DND-41 (cell line): Measurements from ENCODE around the gene LAX1.

ENCODE experiments used
- ATAC-seq: fragments of 200-7000 bp; cut with Tn5 transposase; 3 replicates; pipeline ENCODE4 v1.9.1; 2021; ENCODE audit warnings: low read depth; ENCODE audit not compliant: insufficient read depth
- DNase-seq: peaks from one replicate; pipeline ENCODE4 v3.0.0-alpha.2; 2020
- H2AFZ ChIP-seq: 2 replicates; pipeline ENCODE4 v1.6.0; 2012; ENCODE audit warnings: low read depth, low read length
- H3K27ac ChIP-seq: 2 replicates; pipeline ENCODE4 v1.5.1; 2012; ENCODE audit warnings: low read length, inconsistent platforms
- H3K27me3 ChIP-seq: fragments of 200-600 bp; sonication (generic); 2 replicates; pipeline ENCODE4 v1.6.0; 2012; ENCODE audit warnings: low read length, mild to moderate bottlenecking, inconsistent platforms; ENCODE audit not compliant: insufficient read depth, poor library complexity
- H3K36me3 ChIP-seq: 2 replicates; pipeline ENCODE4 v1.5.1; 2012; ENCODE audit warnings: low read length, inconsistent platforms; ENCODE audit not compliant: insufficient read depth
- H3K4me1 ChIP-seq: 2 replicates; pipeline ENCODE4 v1.5.1; 2012; ENCODE audit warnings: mild to moderate bottlenecking, low read length; ENCODE audit not compliant: insufficient read depth
- H3K4me2 ChIP-seq: 2 replicates; pipeline ENCODE4 v1.6.0; 2012; ENCODE audit warnings: mild to moderate bottlenecking, moderate library complexity, low read length, inconsistent platforms; ENCODE audit not compliant: insufficient read depth
- H3K4me3 ChIP-seq, 2 experiments: fragments of 200-600 bp in 1 of 2; shearing (Covaris generic) in 1 of 2; 2 replicates each; pipeline ENCODE4 v1.5.1; 2012 to 2016; ENCODE audit warnings: inconsistent platforms in 2 of 2, low read length in 2 of 2, mild to moderate bottlenecking in 2 of 2, low read depth in 1 of 2, moderate library complexity in 1 of 2
- H3K79me2 ChIP-seq: 2 replicates; pipeline ENCODE4 v1.6.0; 2012; ENCODE audit warnings: low read length, inconsistent platforms; ENCODE audit not compliant: insufficient read depth
- H3K9ac ChIP-seq: 2 replicates; pipeline ENCODE4 v1.6.0; 2012; ENCODE audit warnings: low read depth, mild to moderate bottlenecking, inconsistent platforms, low read length, moderate library complexity
- H3K9me3 ChIP-seq: 2 replicates; pipeline ENCODE4 v1.5.1; 2012; ENCODE audit warnings: low read length, moderate library complexity, mild to moderate bottlenecking, inconsistent platforms; ENCODE audit not compliant: insufficient read depth, severe bottlenecking
- H4K20me1 ChIP-seq: 2 replicates; pipeline ENCODE4 v1.6.0; 2012; ENCODE audit warnings: low read length; ENCODE audit not compliant: insufficient read depth
- EZH2 ChIP-seq: IDR thresholded peaks from 3 replicates; pipeline ENCODE4 v1.6.1; 2012; ENCODE audit warnings: borderline replicate concordance, low read depth, mild to moderate bottlenecking, moderate library complexity, low read length, inconsistent platforms; ENCODE audit not compliant: severe bottlenecking
- TF ChIP-seq, protein P1 (sequence below): IDR thresholded peaks from 2 replicates; pipeline ENCODE4 v1.5.1; 2012; ENCODE audit warnings: borderline replicate concordance, low read length, moderate library complexity, mild to moderate bottlenecking; ENCODE audit not compliant: poor library complexity, severe bottlenecking; ENCODE audit errors: extremely low read depth

Gene LAX1

DNA sequence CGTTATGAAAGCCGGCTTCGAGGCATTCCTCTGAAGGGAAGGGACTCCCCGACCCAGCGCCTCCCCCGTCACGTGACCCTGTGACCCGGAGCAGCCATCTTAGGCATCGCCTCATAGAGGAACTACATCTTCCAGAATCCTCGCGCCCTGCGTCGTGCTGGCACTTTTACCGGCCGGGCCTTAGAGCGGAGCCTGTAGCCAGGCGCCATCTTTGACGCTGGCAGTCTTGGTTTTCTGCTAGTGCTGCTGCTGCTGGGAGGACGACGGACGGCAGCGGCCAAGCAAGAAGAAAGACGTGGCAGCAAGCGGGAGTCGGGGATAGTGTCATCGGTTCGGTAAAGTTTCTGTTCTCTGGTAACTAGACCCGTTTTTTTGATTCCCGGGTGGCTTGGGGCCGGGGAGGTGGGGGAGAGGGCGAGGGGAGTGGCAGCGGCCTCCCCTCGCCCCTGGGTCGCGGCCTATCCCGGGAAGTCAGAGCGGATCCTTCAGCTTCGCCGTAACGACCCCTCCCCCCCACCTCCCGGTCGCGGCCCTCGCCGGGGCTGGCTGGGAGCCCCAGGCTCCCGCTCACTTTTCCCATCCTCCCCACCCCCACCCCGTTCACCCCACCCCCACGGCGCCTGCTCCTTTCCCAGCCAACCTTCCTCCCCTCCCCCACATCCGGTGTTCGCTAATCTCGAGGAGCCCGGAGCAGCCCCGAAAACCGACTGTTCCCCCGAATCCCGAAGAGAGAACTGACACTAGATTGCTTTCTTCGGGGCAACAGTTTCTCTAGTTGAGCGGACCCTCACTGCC, 30.7 kb downstream of the LAX1 start, which contains the start of the genes ZBED6 and ZC3H11A:
Gene ZBED6 (plus strand): TSS at position 183 of the 795 bp plus-strand sequence. CDS start 1,900 bp downstream, outside the sequence.
Gene ZC3H11A (plus strand): TSS at position 183 of the 795 bp plus-strand sequence. CDS start 21,448 bp downstream, outside the sequence.
- no peaks in the 10 kb centered on the region for H3K27me3 ChIP-seq
- H2AFZ ChIP-seq, result peak within 1 kb of the TSS; percentile 89
- H3K4me3 ChIP-seq, result peak within 1 kb of the TSS; percentile 79 to 93
- peaks cover 52% of the 10 kb centered on the region for H3K79me2 ChIP-seq
- peak within 1 kb of the TSS; percentile 79 for H3K9ac ChIP-seq
- peaks cover 54% of the 10 kb centered on the region for H3K4me1 ChIP-seq
- H4K20me1 ChIP-seq, result peaks cover 44% of the 10 kb centered on the region
- H3K27ac ChIP-seq, result peak within 1 kb of the TSS; percentile 93
- peak within 1 kb of the TSS; percentile 89 for H3K4me2 ChIP-seq
- no peaks in the 10 kb centered on the region for H3K9me3 ChIP-seq
- peak; percentile 99 for DNase-seq
- peak; percentile 98 for ATAC-seq
- H3K36me3 ChIP-seq, result peaks cover 38% of the 10 kb centered on the region
- no peak for TF ChIP-seq EZH2
- TF ChIP-seq, protein P1, sequence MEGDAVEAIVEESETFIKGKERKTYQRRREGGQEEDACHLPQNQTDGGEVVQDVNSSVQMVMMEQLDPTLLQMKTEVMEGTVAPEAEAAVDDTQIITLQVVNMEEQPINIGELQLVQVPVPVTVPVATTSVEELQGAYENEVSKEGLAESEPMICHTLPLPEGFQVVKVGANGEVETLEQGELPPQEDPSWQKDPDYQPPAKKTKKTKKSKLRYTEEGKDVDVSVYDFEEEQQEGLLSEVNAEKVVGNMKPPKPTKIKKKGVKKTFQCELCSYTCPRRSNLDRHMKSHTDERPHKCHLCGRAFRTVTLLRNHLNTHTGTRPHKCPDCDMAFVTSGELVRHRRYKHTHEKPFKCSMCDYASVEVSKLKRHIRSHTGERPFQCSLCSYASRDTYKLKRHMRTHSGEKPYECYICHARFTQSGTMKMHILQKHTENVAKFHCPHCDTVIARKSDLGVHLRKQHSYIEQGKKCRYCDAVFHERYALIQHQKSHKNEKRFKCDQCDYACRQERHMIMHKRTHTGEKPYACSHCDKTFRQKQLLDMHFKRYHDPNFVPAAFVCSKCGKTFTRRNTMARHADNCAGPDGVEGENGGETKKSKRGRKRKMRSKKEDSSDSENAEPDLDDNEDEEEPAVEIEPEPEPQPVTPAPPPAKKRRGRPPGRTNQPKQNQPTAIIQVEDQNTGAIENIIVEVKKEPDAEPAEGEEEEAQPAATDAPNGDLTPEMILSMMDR, result peak; percentile 1

GRCh38 chr1:203796236-203796605, 31.2 kb downstream of the LAX1 start:
- Histone ChIP-seq H3K9ac (peak overlapping the region; percentile 79), H3K9me3 (no peaks in the 10 kb centered on the region), H3K27me3 (no peaks in the 10 kb centered on the region), H3K36me3 (peaks cover 39% of the 10 kb centered on the region), H3K4me2 (peak overlapping the region; percentile 89), H4K20me1 (peaks cover 44% of the 10 kb centered on the region), H3K4me1 (peaks cover 54% of the 10 kb centered on the region), H3K4me3 (peak overlapping the region; percentile 79 to 93), H3K79me2 (peaks cover 57% of the 10 kb centered on the region), H3K27ac (peak overlapping the region; percentile 93), H2AFZ (peak overlapping the region; percentile 58)
- TF ChIP-seq EZH2, result no peak
- TF ChIP-seq, protein P1, result no peak
- ATAC-seq (peak; percentile 52), DNase-seq (peak; percentile 60)

DNA sequence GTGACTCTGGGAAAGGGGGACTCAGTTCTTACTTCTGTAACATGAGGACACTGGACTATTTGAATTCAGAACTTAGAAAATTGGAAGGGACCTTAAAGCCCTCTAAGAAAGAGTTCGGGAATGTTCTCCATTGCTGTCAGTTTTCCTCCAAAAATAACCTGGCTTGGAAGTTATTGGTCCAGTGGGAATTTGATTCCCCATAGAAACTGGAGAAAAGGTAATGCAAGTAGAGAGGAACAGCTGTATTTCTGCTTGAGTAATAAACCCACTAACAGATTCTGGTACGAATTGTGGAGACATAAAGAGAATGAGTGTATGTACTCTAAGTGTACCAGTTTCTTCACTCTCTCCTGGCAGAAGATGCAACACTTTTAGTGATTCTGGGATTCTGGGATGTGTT, 32.2 kb downstream of the LAX1 start:
- Histone ChIP-seq H3K9ac (peak overlapping the region; percentile 79; the same call in 1 of the 2 replicates), H3K27ac (no peak overlapping the region; the same call in 1 of the 2 replicates), H3K4me3 (peak overlapping the region in 1 of 2 experiments; percentile 79; a peak in 3 of 4 replicates), H3K27me3 (no peaks in the 10 kb centered on the region), H2AFZ (no peak overlapping the region), H3K4me2 (peak overlapping the region; percentile 89), H4K20me1 (peaks cover 48% of the 10 kb centered on the region), H3K79me2 (peaks cover 67% of the 10 kb centered on the region), H3K9me3 (no peaks in the 10 kb centered on the region), H3K4me1 (peaks cover 54% of the 10 kb centered on the region), H3K36me3 (peaks cover 49% of the 10 kb centered on the region)
- ATAC-seq (no peak), DNase-seq (no peak)
- TF ChIP-seq, protein P1, result no peak
- TF ChIP-seq EZH2, result no peak
